ENCODE results near the gene NME9. TPM values are rescaled to one million over a fixed set of nuclear protein-coding genes. Genes with fewer than 3 reads are reported as not detected.

The NME9 gene
- total RNA-seq, 2 experiments from 2014 or later, result 0.80 TPM; not detected in 1

- POLR2A ChIA-PET, result no interaction called here
- no peaks in the 10 kb centered on the region for H3K9me3 ChIP-seq (ENCODE audit: control insufficient read depth in 1 of 2, insufficient read depth in 1 of 2, low read length in 2 of 2)
- peaks cover 7% of the 10 kb centered on the region for H3K27me3 Mint-ChIP-seq
- no peaks in the 10 kb centered on the region for H3K36me3 Mint-ChIP-seq (ENCODE audit: low read depth)
- no peak overlapping the region for H3K27ac Mint-ChIP-seq
- no peak for ATAC-seq (ENCODE audit: poor library complexity)
- peaks cover 0 to 2% of the 10 kb centered on the region in 2 experiments for H3K27me3 ChIP-seq (ENCODE audit: control insufficient read depth in 1 of 2, insufficient read depth in 2 of 2, low read length in 2 of 2)
- no peaks in the 10 kb centered on the region for H3K36me3 ChIP-seq (ENCODE audit: insufficient read depth, low read length)
- intact Hi-C loops (cut with DNase I, micrococcal nuclease), result no loop called here
- H3K9me3 Mint-ChIP-seq, result no peaks in the 10 kb centered on the region
- H3K4me3 ChIP-seq (ENCODE audit: low read length), result no peak overlapping the region
- H3K4me3 Mint-ChIP-seq, result no peak overlapping the region
- no peak for DNase-seq
- CTCF ChIA-PET, result no interaction called here
- no peaks in the 10 kb centered on the region for H3K4me1 ChIP-seq (ENCODE audit: insufficient read depth, low read length)
- no peak overlapping the region for H3K27ac ChIP-seq (ENCODE audit: low read depth in 1 of 2, low read length in 2 of 2)
- TF ChIP-seq CTCF (IDR thresholded peaks at IDR 0.05), result no peak
- no peaks in the 10 kb centered on the region for H3K4me1 Mint-ChIP-seq (ENCODE audit: low read depth)
Observed at GRCh38 chr3:138374573-138375134, 45.0 kb upstream of the NME9 start.

- peaks cover 0 to 2% of the 10 kb centered on the region in 2 experiments for H3K27me3 ChIP-seq (ENCODE audit: control insufficient read depth in 1 of 2, insufficient read depth in 2 of 2, low read length in 2 of 2)
- Mint-ChIP-seq H3K27me3 (peaks cover 7% of the 10 kb centered on the region), H3K27ac (no peak overlapping the region), H3K9me3 (no peaks in the 10 kb centered on the region), H3K4me3 (no peak overlapping the region), H3K4me1 (ENCODE audit: low read depth) (no peaks in the 10 kb centered on the region), H3K36me3 (ENCODE audit: low read depth) (no peaks in the 10 kb centered on the region)
- no peak for TF ChIP-seq CTCF (IDR thresholded peaks at IDR 0.05)
- no peak overlapping the region for H3K4me3 ChIP-seq (ENCODE audit: low read length)
- no peaks in the 10 kb centered on the region for H3K36me3 ChIP-seq (ENCODE audit: insufficient read depth, low read length)
- no peak overlapping the region for H3K27ac ChIP-seq (ENCODE audit: low read depth in 1 of 2, low read length in 2 of 2)
- intact Hi-C loops (cut with DNase I, micrococcal nuclease), result no loop called here
- no peak for ATAC-seq (ENCODE audit: poor library complexity)
- no peak for DNase-seq
- ChIA-PET CTCF (no interaction called here), POLR2A (no interaction called here)
- H3K9me3 ChIP-seq (ENCODE audit: control insufficient read depth in 1 of 2, insufficient read depth in 1 of 2, low read length in 2 of 2), result no peaks in the 10 kb centered on the region
- H3K4me1 ChIP-seq (ENCODE audit: insufficient read depth, low read length), result no peaks in the 10 kb centered on the region
Observed at GRCh38 chr3:138373736-138374094, 44.1 kb upstream of the NME9 start.

GRCh38 chr3:138373087-138373735 is 43.6 kb upstream of the NME9 start:
- no peak for DNase-seq
- Histone ChIP-seq H3K27me3 (ENCODE audit: control insufficient read depth in 1 of 2, insufficient read depth in 2 of 2, low read length in 2 of 2) (peaks cover 0 to 2% of the 10 kb centered on the region in 2 experiments), H3K9me3 (ENCODE audit: control insufficient read depth in 1 of 2, insufficient read depth in 1 of 2, low read length in 2 of 2) (no peaks in the 10 kb centered on the region), H3K4me1 (ENCODE audit: insufficient read depth, low read length) (no peaks in the 10 kb centered on the region), H3K27ac (ENCODE audit: low read depth in 1 of 2, low read length in 2 of 2) (no peak overlapping the region), H3K4me3 (ENCODE audit: low read length) (no peak overlapping the region), H3K36me3 (ENCODE audit: insufficient read depth, low read length) (no peaks in the 10 kb centered on the region)
- peaks cover 7% of the 10 kb centered on the region for H3K27me3 Mint-ChIP-seq
- no peaks in the 10 kb centered on the region for H3K4me1 Mint-ChIP-seq (ENCODE audit: low read depth)
- intact Hi-C loops (cut with DNase I, micrococcal nuclease), result no loop called here
- H3K9me3 Mint-ChIP-seq, result no peaks in the 10 kb centered on the region
- no peak overlapping the region for H3K27ac Mint-ChIP-seq
- TF ChIP-seq CTCF (IDR thresholded peaks at IDR 0.05), result no peak
- CTCF ChIA-PET, result no interaction called here
- no peaks in the 10 kb centered on the region for H3K36me3 Mint-ChIP-seq (ENCODE audit: low read depth)
- no peak for ATAC-seq (ENCODE audit: poor library complexity)
- H3K4me3 Mint-ChIP-seq, result no peak overlapping the region
- POLR2A ChIA-PET, result no interaction called here

All from CD4-positive, alpha-beta T cell (primary cell).